PC-3 (cell line): ENCODE results near the gene AKR1C2.
"Not testable (repeated sequence)": the region's sequence is repeated elsewhere in the genome, so short reads cannot be mapped to it uniquely, and the experiment has no call there.

Experiments used
- CTCF ChIP-seq: fragments of 300-600 bp; sonication (generic); conservative IDR thresholded peaks from 2 replicates; pipeline ENCODE4 v1.5.1; 2017; ENCODE audit warnings: antibody characterized with exemption, low read depth, mild to moderate bottlenecking, low read length
- EZH2 ChIP-seq: fragments of 300-600 bp; sonication (generic); IDR thresholded peaks from one replicate; pipeline ENCODE4 v1.6.1; 2017; ENCODE audit warnings: antibody characterized with exemption, mild to moderate bottlenecking, low read length; ENCODE audit not compliant: unreplicated experiment

GRCh38 chr10:4940909-4941308, 62.7 kb downstream of the AKR1C2 start:
- not testable (repeated sequence) for TF ChIP-seq CTCF, EZH2
